Esophagus muscularis mucosa (tissue), 4 donors: ENCODE results near the gene ARL16. TPM values are rescaled to one million over a fixed set of nuclear protein-coding genes. Genes with fewer than 3 reads are reported as not detected.

Experiments used
- DNase-seq: peaks from one replicate; pipeline ENCODE4 v3.0.0-alpha.2; 2017; ENCODE audit errors: extremely low spot score
- H3K27ac ChIP-seq, 4 donors: fragments of 200-600 bp; sonication (generic); replicated peaks in 1 of 4; 1 replicate in 3 of 4; 2 replicates in 1 of 4; pipeline ENCODE4 v1.5.1; 2016 to 2019; ENCODE audit warnings: mild to moderate bottlenecking in 1 of 4
- H3K27me3 ChIP-seq, 4 donors: fragments of 200-600 bp; sonication (generic); one replicate each; pipeline versions ENCODE4 v1.5.1 to v1.6.0; 2016 to 2019
- H3K36me3 ChIP-seq, 4 donors: fragments of 200-600 bp; sonication (generic); one replicate each; pipeline ENCODE4 v1.5.1; 2016 to 2019
- H3K4me1 ChIP-seq, 4 donors: fragments of 200-600 bp; sonication (generic); one replicate each; pipeline ENCODE4 v1.5.1; 2016 to 2019
- H3K4me3 ChIP-seq, 4 donors: fragments of 200-600 bp; sonication (generic); 1 replicate in 2 of 4; 2 replicates in 2 of 4; pipeline ENCODE4 v1.5.1; 2016 to 2019; ENCODE audit warnings: mild to moderate bottlenecking in 4 of 4, moderate library complexity in 1 of 4
- H3K9me3 ChIP-seq, 4 donors: fragments of 200-600 bp; sonication (generic); 1 replicate in 3 of 4; 2 replicates in 1 of 4; pipeline ENCODE4 v1.5.1; 2016 to 2019
- EP300 ChIP-seq: sonication (generic); formaldehyde crosslinking; IDR thresholded peaks from one replicate; pipeline ENCODE4 v1.6.1; 2017; ENCODE audit warnings: antibody characterized with exemption
- POLR2A ChIP-seq: fragments of 450-650 bp; IDR thresholded peaks from one replicate; pipeline ENCODE4 v1.6.1; 2017; ENCODE audit warnings: antibody characterized with exemption, moderate library complexity, mild to moderate bottlenecking, low read depth
- WGBS: methylation state at CpG from one replicate; pipeline ENCODE4 v1.1.5; 2018; 5-methylcytosine and 5-hydroxymethylcytosine counted together
- intact Hi-C: fragments of 100-400 bp; cut with DNase I; formaldehyde crosslinking; loops from one replicate; pipeline ENCODE4 v1.15.1; 2023
- small RNA-seq, 3 donors: library from RNA; depleted of rRNA; stranded (forward); fragments of <200 nt; gene quantifications; one replicate each; pipeline ENCODE3, GENCODE V24; 2016
- total RNA-seq, 4 donors: library from RNA; depleted of rRNA; stranded (reverse); fragments of >200 nt; gene quantifications; one replicate each; pipeline versions ENCODE4 v1.1.0 to v1.2.1, GENCODE V29; 2016
- TF ChIP-seq, protein P1 (sequence below), 3 experiments: fragments of 200-600 bp in 2 of 3; fragments of 450-650 bp in 1 of 3; sonication (generic) in 2 of 3; IDR thresholded peaks; one replicate each; pipeline ENCODE4 v1.5.1; 2017 to 2019; ENCODE audit warnings: antibody characterized with exemption in 3 of 3, mild to moderate bottlenecking in 2 of 3, moderate library complexity in 1 of 3

The ARL16 gene
- total RNA-seq, 4 donors from 2014 or later = 23.7 to 38.3 (median 27.3) TPM

GRCh38 chr17:81631482-81631881 is 52.1 kb downstream of the ARL16 start:
- intact Hi-C loops = no loop called here
- H3K27me3 ChIP-seq = no peaks in the 10 kb centered on the region
- peaks cover 30 to 37% (median 32%) of the 10 kb centered on the region in 4 donors for H3K4me1 ChIP-seq
- peaks cover 30 to 40% (median 35%) of the 10 kb centered on the region in 4 donors for H3K36me3 ChIP-seq
- no peak overlapping the region for H3K27ac ChIP-seq
- no peak overlapping the region for H3K4me3 ChIP-seq
- no peak for DNase-seq
- H3K9me3 ChIP-seq = no peaks in the 10 kb centered on the region
- TF ChIP-seq, protein P1, sequence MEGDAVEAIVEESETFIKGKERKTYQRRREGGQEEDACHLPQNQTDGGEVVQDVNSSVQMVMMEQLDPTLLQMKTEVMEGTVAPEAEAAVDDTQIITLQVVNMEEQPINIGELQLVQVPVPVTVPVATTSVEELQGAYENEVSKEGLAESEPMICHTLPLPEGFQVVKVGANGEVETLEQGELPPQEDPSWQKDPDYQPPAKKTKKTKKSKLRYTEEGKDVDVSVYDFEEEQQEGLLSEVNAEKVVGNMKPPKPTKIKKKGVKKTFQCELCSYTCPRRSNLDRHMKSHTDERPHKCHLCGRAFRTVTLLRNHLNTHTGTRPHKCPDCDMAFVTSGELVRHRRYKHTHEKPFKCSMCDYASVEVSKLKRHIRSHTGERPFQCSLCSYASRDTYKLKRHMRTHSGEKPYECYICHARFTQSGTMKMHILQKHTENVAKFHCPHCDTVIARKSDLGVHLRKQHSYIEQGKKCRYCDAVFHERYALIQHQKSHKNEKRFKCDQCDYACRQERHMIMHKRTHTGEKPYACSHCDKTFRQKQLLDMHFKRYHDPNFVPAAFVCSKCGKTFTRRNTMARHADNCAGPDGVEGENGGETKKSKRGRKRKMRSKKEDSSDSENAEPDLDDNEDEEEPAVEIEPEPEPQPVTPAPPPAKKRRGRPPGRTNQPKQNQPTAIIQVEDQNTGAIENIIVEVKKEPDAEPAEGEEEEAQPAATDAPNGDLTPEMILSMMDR (IDR thresholded peaks at IDR 0.05) = no peak
- TF ChIP-seq POLR2A (no peak), EP300 (no peak)
- 91% methylated on average over 6 of the region's 7 CpGs for WGBS

Small RNA genes within 50 kb of the gene (small RNA-seq; reads per million reads assigned to genes)
- 0 to 0.84 (median 0.17) reads per million in 3 donors for gene MIR6786

Other genes with a start within 250 kb of the ARL16 start
- gene ACTG1, start 171.0 kb downstream of the ARL16 start, total RNA-seq = 1,000 to 10,000 TPM in 3 of 4 donors, 100 to 1,000 TPM in 1; 972 to 1,850 (median 1,126) TPM
- 1 to 10 TPM; 1.2 to 2.4 (median 1.7) TPM for gene FSCN2, start 155.4 kb downstream of the ARL16 start, total RNA-seq
- 10 to 100 TPM; 13.7 to 33.3 (median 18.6) TPM for gene FAAP100, start 131.4 kb downstream of the ARL16 start, total RNA-seq
- gene NPLOC4, start 46.7 kb downstream of the ARL16 start, total RNA-seq = 10 to 100 TPM; 58.1 to 86.6 (median 65.7) TPM
- gene TSPAN10, start 46.6 kb downstream of the ARL16 start, total RNA-seq = under 1 TPM in 2 of 4 donors, not detected in 2; 0.32 to 0.92 TPM
- under 1 TPM in 1 of 4 donors, not detected in 3; 0.98 TPM for gene PDE6G, start 27.3 kb downstream of the ARL16 start, total RNA-seq
- gene OXLD1, start 17.2 kb downstream of the ARL16 start, total RNA-seq = 10 to 100 TPM; 24.5 to 40.5 (median 31.1) TPM
- gene CCDC137, start 17.1 kb downstream of the ARL16 start, total RNA-seq = 10 to 100 TPM in 3 of 4 donors, 1 to 10 TPM in 1; 8.9 to 14.1 (median 12.6) TPM
- gene HGS, start 214 bp upstream of the ARL16 start, total RNA-seq = 10 to 100 TPM; 47.8 to 99.1 (median 65.5) TPM
- 10 to 100 TPM; 24.5 to 47.9 (median 39.2) TPM for gene MRPL12, start 19.6 kb upstream of the ARL16 start, total RNA-seq
- gene SLC25A10, start 28.5 kb upstream of the ARL16 start, total RNA-seq = 1 to 10 TPM; 2.1 to 5.5 (median 4.8) TPM
- under 1 TPM in 2 of 4 donors, not detected in 2; 0.17 to 0.40 TPM for gene GCGR, start 120.4 kb upstream of the ARL16 start, total RNA-seq
- 100 to 1,000 TPM in 3 of 4 donors, 10 to 100 TPM in 1; 83.5 to 146 (median 114) TPM for gene MCRIP1, start 149.5 kb upstream of the ARL16 start, total RNA-seq
- gene PPP1R27, start 151.3 kb upstream of the ARL16 start, total RNA-seq = not detected
- gene P4HB, start 176.7 kb upstream of the ARL16 start, total RNA-seq = 100 to 1,000 TPM; 269 to 334 (median 313) TPM
- gene ARHGDIA, start 187.5 kb upstream of the ARL16 start, total RNA-seq = 100 to 1,000 TPM; 115 to 229 (median 202) TPM
- 10 to 100 TPM; 44.0 to 67.7 (median 56.5) TPM for gene ALYREF, start 207.8 kb upstream of the ARL16 start, total RNA-seq
- 100 to 1,000 TPM; 131 to 139 (median 135) TPM for gene ANAPC11, start 207.9 kb upstream of the ARL16 start, total RNA-seq
- 1 to 10 TPM in 1 of 4 donors, under 1 TPM in 1, not detected in 2; 0.78 to 1.8 TPM for gene NPB, start 218.4 kb upstream of the ARL16 start, total RNA-seq
- gene PCYT2, start 227.6 kb upstream of the ARL16 start, total RNA-seq = 10 to 100 TPM; 27.4 to 38.7 (median 33.3) TPM
- 10 to 100 TPM; 13.9 to 27.0 (median 19.9) TPM for gene SIRT7, start 234.4 kb upstream of the ARL16 start, total RNA-seq
- gene MAFG, start 243.9 kb upstream of the ARL16 start, total RNA-seq = 10 to 100 TPM; 23.7 to 41.7 (median 33.6) TPM